ENCODE results near the gene BCAP29.
"Not testable (repeated sequence)": the region's sequence is repeated elsewhere in the genome, so short reads cannot be mapped to it uniquely, and the experiment has no call there.

Gene BCAP29

DNA sequence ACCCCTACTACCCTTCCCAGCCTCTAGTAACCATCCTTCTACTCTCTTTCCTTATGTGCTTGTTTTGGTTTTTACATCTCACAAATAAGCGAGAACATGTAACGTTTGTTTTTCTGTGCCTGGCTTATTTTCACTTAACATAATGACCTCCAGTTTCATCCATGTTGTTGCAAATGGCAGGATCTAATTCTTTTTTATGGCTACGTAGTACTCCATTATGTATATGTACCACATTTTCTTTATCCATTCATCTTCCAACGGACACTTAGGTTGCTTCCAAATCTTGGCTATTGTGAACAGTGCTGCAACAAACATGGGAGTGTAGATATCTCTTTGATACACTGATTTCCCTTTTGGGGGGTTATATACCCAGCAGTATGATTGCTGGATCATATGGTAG, 47.0 kb downstream of the BCAP29 start:
- DNase-seq (ENCODE audit: low read depth), result no peak

DNA sequence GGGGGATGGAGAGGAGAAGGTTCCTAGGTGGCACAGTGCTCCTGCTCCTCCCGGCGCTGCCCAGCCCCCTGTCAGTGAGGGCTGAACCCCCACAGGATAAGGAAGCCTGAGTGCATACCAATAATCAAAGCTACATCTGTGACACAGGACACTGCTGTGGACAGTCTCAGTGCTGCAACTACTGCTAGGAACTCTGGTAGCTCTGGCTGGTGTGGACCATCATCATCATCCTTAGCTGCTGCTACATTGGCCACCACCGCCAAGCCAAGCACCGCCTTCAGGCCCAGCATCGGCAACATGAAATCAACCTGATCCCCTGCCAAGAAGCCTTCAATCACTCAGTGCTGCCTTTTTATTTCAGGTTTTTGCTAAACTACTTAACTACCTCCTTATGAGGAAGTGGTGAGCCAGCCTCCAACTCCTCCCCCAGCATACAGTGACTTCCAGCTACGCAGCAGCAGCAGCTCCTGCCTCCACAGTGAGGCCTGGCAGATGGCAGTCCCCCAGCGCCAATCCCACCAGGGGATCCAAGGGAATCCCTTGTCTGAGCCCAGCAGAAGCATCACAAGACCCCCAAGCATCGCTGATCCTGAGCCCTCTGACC, 48.5 kb downstream of the BCAP29 start:
- no peak for DNase-seq (ENCODE audit: low read depth)

DNA sequence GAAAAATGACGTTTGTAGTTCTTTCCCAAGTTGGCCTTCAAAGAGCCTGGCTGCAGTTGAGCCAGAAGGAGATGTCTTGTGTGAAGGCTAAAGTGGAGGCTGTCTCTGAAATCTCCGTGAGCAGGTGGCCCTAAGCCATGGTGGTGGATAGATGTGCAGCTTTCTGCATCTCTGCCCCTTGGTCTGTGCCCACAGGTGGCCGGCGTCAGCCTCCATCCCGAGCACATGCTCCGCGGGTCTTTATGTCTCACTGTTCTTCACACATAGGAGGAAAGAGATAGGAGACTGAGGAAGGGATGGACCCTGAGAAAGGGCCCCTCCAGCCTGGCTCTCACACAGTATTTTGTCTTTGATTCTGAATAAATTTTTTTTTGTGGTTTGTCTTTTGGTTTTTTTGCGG, 50.3 kb downstream of the BCAP29 start:
- no peak for DNase-seq (ENCODE audit: low read depth)

DNA sequence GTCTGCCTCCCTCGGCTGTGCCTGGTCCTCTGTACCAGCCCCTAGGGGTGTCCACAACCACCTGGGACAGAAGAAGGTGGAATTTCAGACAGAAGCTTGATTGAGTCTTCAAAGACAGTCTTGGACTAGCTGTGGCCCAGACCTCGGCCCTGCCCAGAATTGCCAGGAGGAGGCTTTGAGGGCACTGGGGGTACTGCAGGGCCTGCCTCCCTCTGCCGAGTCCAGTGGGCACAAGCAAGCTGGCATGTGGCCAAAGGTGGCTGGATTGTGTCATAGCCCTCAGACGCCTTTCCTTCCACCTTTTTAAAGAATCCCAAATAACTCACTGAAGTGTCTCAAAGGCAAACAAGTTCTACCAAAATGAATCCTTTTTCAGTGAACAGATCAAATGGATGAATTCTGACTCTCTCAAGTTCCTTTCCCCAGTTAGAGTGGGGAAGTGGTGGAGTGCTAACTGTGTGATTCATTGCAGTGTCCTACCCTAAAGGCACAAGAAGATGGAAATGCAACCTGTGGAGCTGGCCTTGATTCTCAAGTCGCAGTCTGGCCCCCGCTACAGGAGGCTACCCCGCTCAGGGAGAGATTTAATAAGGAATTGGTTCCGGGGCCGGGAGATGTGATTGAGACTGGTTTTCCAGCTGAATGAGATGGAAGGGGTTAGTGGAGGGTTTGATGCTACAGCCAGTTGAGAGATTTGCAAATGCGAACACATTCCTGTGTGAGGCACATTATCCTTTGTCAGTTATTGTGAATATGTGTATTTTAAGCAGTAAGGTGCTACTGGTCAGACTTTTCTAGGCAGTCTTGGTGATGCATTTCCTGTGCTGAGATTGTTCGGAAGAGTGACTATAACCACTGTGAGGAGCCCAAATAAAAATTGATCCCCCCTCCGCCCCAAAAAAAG, 51.8 kb downstream of the BCAP29 start:
- DNase-seq (ENCODE audit: low read depth), result no peak

DNA sequence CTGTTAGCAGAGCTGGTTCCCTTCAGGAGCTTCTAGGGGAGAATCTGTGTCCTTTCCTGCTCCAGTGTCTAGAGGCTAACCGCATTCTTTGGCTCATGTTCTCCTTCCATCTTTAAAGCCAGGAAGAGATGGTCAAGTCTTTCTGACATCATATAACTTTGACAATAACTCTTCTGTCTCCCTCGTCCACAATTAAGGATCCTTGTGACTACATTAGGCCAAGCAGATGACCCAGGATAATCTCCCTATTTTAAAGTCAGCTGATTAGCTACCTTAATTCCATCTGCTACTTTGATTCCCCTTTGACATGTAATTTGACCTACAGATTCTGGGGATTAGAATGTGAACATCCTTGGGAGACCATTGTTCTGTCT, 52.4 kb downstream of the BCAP29 start:
- no peak for DNase-seq (ENCODE audit: low read depth)

DNA sequence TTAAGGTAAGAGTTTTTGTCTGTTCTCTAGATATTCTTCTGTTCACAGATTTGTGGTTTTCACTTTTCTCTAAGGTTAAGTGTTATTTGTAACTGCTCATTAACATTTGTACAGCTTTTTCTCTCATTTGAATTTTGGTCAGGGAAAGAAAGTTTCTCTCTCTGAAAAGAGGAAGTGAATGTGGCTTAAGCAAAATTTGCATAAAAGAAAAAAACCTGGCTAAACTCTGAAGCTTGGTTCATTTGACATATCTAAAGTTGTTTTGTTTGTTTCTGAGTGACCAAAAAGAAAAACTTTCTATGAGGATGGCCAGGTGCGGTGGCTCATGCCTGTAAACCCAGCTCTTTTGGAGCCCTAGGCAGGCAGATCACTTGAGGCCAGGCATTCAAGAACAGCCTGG, 58.5 kb downstream of the BCAP29 start:
- DNase-seq (ENCODE audit: low read depth), result no peak

DNA sequence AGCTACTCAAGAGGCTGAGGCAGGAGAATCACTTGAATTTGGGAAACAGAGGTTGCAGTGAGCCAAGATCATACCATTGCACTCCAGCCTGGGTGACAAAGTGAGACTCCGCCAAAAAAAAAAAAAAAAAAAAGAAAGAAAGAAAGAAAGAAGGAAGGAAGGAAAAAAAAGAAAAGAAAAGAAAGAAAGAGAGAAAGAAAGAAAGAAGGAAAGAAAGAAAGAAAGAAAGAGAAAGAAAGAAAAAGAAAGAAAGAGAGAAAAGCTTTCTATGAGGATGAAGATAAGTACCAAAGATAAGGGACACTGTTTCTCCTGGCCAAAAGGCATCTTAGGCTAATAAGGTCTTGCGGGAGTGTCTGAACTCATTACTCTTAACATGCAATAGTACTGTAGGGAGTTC, 59.0 kb downstream of the BCAP29 start:
- DNase-seq (ENCODE audit: low read depth), result not testable (repeated sequence)

DNA sequence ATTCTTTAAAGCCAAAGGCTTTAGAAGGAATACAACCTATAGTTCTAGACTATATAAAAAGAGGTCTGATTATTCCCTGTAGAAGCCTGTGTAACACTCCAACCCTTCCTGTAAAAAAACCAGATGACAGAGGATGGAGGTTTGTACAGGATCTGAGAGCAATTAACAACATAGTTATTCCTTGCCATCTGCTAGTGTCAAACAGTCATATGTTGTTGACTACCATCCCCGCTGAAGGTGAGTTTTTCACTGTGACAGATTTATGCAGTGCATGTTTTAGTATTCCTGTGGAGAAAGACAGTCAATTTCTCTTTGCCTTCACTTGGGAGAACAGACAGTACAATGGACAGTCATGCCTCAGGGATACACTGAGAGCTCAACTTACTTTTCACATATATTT, 61.6 kb downstream of the BCAP29 start:
- no peak for DNase-seq (ENCODE audit: low read depth)

DNA sequence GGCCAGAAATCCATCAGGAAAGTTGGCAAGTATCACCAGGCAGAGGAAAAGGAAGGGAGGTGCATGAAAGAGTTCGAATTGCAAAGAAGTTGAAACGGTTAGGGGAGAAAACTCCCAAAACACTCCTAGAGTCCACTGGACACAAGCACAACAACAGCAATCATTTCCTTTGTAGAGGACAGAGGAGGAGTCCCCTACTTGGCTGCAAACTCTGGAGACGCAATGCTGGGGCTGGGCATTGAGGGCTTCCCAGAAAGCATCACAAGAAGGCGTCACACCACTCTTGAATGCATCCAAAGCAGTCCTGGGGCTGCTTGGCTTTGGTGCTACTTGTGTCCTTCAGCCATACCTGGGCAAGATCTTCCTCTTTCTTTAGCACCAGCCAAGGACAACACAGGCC, 62.5 kb downstream of the BCAP29 start:
- DNase-seq (ENCODE audit: low read depth), result no peak

DNA sequence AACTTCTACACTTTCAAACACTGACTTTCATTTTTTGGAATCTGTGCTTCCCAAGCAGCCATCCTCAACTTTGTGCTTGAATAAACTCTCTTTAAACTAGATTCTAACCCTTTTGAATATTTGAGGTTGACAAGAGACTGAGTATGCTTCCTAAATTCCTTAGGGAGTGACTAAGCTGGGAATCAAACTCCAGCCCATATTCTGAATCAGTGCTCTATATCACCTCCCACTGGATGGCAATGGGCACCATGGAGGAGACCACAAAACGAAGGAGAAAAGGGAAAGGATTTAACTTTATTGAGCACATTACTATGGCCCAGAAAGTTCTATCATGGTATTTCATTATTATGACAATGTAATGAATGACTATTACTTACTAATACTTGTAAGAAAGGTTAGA, 63.4 kb downstream of the BCAP29 start:
- no peak for DNase-seq (ENCODE audit: low read depth)

DNA sequence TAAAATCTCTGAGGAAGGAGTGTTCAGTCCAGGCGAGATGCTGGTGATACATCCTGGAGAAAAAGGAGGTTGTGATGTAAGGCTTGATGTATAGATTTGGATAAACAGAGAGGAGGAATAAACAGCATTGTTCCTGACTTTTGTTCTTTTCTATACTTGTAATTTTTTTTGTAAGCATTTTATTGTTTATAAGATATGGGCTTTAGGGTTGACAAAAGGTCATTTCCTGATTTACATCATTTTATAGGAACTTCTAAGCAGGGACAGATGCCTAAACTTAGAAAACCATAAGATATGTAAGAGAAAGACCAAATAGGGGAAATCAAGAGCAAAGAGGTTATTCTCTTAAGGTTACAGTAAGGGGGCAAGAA, 63.9 kb downstream of the BCAP29 start:
- DNase-seq (ENCODE audit: low read depth), result no peak

DNA sequence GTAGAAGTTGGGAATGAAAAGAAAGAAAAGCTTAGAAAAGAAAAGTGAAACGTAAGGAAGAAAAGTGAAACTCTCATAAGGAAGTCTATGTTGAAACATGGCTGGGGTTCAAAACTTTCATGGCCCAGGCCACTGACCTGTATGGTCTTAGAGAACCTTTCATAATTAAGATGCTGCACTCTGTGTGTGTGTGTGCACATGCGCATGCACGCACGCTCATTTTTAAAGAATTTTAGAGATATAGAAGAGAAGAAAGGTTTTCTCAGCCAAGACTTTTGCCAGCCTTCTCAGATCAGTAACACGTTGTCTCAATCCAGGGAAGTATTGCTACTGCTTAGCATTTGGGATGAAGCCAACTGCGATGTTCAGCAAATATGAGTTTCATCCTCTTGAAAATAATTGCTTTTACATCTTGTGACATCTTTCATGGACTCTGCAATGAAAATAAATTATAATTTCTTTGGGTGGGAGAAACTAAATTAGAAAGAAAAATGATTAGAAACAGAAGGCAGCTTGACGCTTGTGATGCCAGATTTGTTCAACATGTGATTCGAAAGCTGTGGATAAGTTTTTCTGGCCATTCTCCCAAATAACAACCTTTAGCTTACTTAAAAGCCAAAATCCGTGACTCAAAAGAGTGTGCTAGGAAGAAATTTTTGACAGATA, 64.4 kb downstream of the BCAP29 start:
- no peak for DNase-seq (ENCODE audit: low read depth)

DNA sequence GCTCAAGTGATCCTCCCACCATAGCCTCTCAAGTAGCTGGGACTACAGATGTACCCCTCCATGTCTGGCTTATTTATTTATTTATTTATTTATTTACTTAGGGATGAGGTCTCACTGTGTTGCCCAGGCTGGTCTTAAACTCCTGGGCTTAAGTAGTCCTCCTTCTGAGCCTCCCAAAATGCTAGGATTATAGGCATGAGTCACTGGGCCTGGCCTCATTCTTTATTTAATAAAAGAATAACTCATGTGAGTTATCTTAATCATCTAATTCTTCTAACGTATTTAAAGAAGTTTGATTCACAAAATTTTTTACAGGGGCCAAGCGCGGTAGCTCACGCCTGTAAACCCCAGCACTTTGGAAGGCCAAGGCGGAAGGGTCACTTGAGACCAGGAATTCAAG, 72.6 kb downstream of the BCAP29 start:
- no peak for DNase-seq (ENCODE audit: low read depth)

DNA sequence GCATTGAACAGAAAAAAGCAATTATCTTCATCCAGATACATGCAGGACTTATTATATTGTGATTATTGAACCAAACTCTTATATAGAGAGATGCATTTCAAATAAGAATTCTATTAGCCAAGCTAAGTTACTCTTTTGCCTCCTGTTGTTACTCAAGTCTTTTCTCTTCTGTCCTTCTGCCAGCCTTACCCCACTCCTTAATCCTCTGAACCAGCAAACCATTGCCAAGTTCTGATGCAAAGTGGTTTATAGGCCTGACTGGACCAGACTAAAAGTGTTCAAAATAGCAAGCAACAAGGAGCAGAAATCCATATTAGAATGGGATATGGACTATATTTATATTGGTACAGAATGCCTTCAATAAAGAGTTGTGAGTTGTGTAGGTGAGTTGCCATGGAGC, 78.4 kb downstream of the BCAP29 start:
- no peak for DNase-seq (ENCODE audit: low read depth)

DNA sequence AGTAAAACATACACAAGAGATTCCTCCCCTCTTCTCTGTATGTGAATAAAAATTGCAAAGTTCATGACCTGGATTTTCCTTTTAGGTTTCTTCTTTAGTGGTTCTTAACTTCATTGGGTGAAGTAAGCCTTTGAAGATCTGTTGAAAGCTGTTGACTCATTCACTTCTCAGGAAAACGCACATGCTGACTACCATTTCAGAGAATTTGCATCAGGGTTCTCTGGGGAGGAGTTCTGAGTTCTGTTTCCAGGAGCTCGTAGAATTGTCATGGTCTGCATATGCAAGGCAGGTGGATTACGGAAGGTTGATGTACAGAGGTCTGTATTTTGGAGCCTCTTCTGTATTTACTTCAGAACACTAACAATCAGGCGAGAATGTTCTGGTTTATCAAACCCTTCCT, 79.6 kb downstream of the BCAP29 start:
- DNase-seq (ENCODE audit: low read depth), result no peak

DNA sequence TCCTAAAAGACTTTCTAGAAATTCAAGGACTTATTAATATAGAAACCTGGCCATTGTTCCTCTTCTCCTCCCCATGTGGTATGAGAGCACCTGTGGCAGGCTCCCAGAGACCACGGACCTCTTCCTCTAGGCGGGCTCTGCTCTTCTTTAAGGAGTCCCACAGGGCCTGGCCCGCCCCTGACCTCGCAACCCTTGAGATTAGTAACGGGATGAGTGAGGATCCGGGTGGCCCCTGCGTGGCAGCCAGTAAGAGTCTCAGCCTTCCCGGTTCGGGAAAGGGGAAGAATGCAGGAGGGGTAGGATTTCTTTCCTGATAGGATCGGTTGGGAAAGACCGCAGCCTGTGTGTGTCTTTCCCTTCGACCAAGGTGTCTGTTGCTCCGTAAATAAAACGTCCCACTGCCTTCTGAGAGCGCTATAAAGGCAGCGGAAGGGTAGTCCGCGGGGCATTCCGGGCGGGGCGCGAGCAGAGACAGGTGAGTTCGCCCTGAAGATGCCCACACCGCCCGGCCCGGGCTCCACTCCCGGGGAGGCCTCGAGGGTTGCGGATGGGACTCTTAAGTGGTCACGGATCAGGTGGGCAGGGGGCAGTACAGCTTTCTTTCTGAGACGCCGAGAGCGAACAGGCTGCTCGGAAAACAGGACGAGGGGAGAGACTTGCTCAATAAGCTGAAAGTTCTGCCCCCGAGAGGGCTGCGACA, 80.5 kb downstream of the BCAP29 start, which contains the start of gene SLC26A4:
Gene SLC26A4 (plus strand): TSS at position 448 of the 700 bp plus-strand sequence. CDS start 814 bp downstream, outside the sequence.
- DNase-seq (ENCODE audit: low read depth), result no peak

DNA sequence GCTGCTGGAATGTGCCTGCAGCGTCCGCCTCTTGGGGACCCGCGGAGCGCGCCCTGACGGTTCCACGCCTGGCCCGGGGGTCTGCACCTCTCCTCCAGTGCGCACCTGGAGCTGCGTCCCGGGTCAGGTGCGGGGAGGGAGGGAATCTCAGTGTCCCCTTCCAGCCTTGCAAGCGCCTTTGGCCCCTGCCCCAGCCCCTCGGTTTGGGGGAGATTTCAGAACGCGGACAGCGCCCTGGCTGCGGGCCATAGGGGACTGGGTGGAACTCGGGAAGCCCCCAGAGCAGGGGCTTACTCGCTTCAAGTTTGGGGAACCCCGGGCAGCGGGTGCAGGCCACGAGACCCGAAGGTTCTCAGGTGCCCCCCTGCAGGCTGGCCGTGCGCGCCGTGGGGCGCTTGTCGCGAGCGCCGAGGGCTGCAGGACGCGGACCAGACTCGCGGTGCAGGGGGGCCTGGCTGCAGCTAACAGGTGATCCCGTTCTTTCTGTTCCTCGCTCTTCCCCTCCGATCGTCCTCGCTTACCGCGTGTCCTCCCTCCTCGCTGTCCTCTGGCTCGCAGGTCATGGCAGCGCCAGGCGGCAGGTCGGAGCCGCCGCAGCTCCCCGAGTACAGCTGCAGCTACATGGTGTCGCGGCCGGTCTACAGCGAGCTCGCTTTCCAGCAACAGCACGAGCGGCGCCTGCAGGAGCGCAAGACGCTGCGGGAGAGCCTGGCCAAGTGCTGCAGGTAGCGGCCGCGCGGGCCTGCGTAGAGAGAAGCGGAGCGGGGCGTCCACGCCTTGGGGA, 81.2 kb downstream of the BCAP29 start:
- DNase-seq (ENCODE audit: low read depth), result no peak

DNA sequence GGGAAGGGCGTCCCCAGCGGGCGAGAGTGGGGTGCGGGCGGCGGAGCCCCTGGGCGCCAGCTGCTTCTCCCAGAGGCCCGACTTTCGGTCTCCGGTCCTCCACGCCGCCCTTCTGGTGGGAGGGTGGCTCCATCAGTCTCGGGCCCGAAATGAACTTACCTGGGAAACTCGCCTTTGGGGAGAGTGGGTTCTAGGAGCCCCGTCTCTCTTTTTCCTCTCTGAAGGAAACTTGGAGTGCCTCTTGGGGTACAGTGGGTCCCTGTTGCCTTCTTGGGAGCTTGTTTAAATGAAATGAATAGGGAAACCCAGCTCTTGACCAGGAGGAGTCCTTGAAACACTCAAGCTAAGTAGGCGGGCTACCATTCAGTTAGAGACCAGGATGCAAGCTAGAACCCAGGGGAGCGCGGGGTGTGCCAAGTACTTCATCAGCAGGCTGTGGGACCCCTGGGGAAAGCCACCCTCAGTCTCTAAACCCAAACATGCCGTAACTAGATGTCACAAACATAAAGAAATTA, 81.9 kb downstream of the BCAP29 start:
- no peak for DNase-seq (ENCODE audit: low read depth)

DNA sequence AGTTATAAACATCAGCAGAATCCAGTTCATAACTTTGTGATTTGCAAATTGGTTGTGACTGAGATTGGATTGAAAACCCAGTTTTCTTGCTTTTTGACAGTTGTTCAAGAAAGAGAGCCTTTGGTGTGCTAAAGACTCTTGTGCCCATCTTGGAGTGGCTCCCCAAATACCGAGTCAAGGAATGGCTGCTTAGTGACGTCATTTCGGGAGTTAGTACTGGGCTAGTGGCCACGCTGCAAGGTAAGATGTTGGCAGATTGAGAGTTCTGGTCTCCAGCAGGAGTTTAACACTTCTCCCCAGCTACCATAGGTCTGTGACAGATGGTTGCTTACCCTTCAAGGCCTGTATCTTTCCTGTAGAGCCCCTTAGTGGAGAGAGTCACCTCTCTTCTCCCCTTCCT, 83.2 kb downstream of the BCAP29 start:
- DNase-seq (ENCODE audit: low read depth), result no peak

DNA sequence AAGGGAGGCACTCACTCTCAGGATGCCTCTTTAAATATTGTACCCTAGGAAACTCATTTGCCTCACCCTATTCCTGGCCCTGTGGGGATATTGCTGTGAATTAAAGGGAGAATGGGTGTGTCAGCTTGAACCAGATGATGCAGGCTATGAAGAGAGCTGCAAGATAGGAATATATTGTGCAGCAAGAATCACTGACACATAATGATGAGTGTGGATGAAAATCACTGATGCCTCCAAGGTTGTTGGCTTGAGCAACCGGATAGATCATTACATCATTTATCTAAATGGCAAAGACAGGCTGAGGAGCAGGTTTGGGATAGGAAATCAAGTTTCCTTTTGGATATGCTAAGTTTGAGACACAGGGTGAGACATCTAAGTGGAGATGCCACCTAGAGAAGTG, 86.7 kb downstream of the BCAP29 start:
- no peak for DNase-seq (ENCODE audit: low read depth)

DNA sequence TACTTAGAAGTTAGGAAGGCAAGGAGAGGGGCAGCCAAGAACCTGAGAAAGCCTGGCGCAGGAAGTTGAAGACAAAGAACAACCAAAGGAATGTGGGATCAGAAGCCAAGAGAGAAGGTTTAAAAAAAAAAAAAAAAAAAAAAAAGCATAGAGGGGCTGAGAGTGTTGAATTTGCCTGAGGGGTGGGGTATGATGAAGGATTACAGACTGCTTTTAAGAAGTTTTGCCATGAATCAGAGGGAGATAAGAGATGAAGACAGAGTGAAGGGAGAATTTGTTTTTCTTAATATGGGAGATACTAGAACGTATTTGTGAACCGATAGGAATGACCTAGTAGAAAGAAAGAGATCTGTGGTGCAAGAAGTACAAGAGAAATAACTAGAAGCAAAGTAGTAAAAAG, 87.3 kb downstream of the BCAP29 start:
- no peak for DNase-seq (ENCODE audit: low read depth)

DNA sequence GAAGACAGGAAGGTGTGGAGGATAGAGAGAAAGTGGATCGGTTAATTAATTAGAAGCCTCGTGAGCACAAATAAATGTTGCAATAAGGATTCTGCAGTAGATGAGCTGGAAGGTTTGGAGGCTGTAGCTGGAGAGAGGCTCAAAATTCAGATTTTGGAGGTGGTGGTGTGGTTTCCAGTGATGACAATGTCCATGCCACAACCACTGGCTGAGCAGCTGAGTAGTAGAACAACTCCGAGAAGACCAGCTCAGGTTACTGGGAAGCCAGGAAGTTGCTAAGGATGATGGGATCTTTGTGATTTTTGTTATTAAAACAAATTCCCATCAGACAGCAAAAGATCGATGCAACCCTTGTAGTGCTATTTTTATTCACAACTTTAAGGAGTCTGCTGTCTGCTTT, 88.2 kb downstream of the BCAP29 start:
- DNase-seq (ENCODE audit: low read depth), result no peak

Measured in stimulated activated CD8-positive, alpha-beta memory T cell treated with anti-CD3 and anti-CD28 coated beads, Interleukin-12 subunit alpha, Interleukin-12 subunit beta, amount 100 ng/mL, for 1 hour (primary cell).